Right cardiac atrium (tissue), 5 donors: ENCODE measurements around the gene CNTN4. TPM values are rescaled to one million over a fixed set of nuclear protein-coding genes. Genes with fewer than 3 reads are reported as not detected.
A peak's percentile ranks its signal among the peaks of the same experiment; 100 is the strongest.

ENCODE experiments used
- ATAC-seq, 2 donors: fragments of 200-7000 bp; cut with Tn5 transposase; one replicate each; pipeline versions ENCODE4 v1.8.0 to v1.9.1; 2020; ENCODE audit warnings: moderate library complexity in 2 of 2, mild to moderate bottlenecking in 1 of 2
- DNase-seq, 3 donors: peaks; one replicate each; pipeline ENCODE4 v3.0.0-alpha.2; 2020
- H3K27ac ChIP-seq: one replicate; pipeline ENCODE4 v1.5.1; 2013; ENCODE audit warnings: mild to moderate bottlenecking, low read length, control low read depth, moderate library complexity
- H3K27me3 ChIP-seq: one replicate; pipeline ENCODE4 v1.6.1; 2013; ENCODE audit not compliant: control insufficient read depth, insufficient read depth
- H3K4me1 ChIP-seq: one replicate; pipeline ENCODE4 v1.6.1; 2013; ENCODE audit warnings: low read length; ENCODE audit not compliant: control insufficient read depth, insufficient read depth
- H3K4me3 ChIP-seq: one replicate; pipeline ENCODE4 v1.5.1; 2013; ENCODE audit warnings: low read length, control low read depth
- H3K9me3 ChIP-seq: one replicate; pipeline ENCODE4 v1.6.1; 2013; ENCODE audit warnings: low read length; ENCODE audit not compliant: control insufficient read depth
- WGBS: extraction: QIAGEN DNeasy Blood & Tissue Kit; methylation state at CpG from one replicate; pipeline ENCODE4 v1.1.7; 2013; 5-methylcytosine and 5-hydroxymethylcytosine counted together
- intact Hi-C, 4 donors: fragments of 100-400 bp; cut with DNase I; formaldehyde crosslinking; loops; one replicate each; pipeline versions ENCODE4 v1.11.0 to v1.14.0; 2022 to 2023
- polyA plus RNA-seq: library from polyadenylated mRNA; stranded (reverse); fragments of 200-250 nt; gene quantifications from one replicate; pipeline ENCODE4 v1.2.3, GENCODE V29; 2013
- total RNA-seq, 4 donors: library from RNA; stranded (reverse); fragmentation: NEBNext Ultra II Directional; extraction: Animal tissue kit (Norgen Biotek cat#: 25700); gene quantifications; one replicate each; pipeline ENCODE4 v1.2.1, GENCODE V29; 2021
- donor health status: healthy with polysubstance abuse.
- donor health status: DM: no; HTN: yes; CAD: no.
- donor health status: DM: no; HTN: no; CAD: no.
- donor health status: DM: no; HTN: yes; CAD: no; lungs with severe emphysema.
- donor health status: DM: yes; HTN: yes; CAD: no.

CNTN4 gene
- total and polyA plus RNA-seq, 5 donors = 1.7 to 6.8 (median 2.8) TPM

DNA sequence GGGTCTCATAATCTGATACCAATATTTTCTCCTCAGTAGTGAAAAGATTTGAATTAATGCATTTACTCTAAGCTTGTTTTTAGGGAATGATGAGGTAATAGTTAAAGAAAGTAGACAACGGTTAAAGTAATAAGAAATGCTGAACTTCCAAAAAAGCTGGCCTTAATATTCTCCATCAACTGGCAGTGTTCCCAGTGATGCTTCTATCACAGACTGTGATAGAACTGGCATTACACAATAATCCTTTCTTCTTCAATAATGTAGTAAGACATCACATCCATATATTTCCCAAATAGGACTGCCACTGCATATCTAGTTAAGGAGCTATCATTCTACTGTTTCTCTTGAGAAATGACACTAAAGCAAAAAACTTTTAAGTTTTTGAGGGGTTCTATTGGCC, 822.8 kb downstream of the CNTN4 start:
- intact Hi-C loops = loop anchor here in 1 of 4 donors (5.0 kb wide), 1 partner anchor 654 kb away; no protein-coding TSS in a partner anchor
- H3K4me1 ChIP-seq = no peaks in the 10 kb centered on the region
- ATAC-seq (no peak), DNase-seq (no peak)
- H3K27ac ChIP-seq = no peak overlapping the region
- H3K9me3 ChIP-seq = no peaks in the 10 kb centered on the region
- no peaks in the 10 kb centered on the region for H3K27me3 ChIP-seq
- WGBS = 43% methylated on average over 1 of the region's 1 CpG
- H3K4me3 ChIP-seq = no peak overlapping the region

DNA sequence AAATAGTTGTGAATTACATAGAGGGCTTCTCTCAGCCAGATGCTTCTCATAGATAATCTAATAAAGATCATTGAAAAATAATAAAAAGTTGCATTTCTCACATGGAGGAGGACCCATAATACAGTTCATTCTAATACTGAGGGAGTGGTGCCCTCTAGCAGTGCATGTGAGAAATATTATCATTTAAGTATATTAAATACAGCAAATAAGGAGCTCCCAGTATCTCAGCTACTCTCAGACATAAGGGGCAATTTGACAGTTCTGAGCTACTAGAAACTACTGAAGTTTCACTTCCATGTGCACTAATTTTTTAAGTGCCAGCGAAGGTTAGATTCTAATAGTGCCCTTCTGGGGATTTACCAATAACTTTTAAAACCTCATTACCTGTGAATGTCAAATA, 823.2 kb downstream of the CNTN4 start:
- Histone ChIP-seq H3K4me1 (no peaks in the 10 kb centered on the region), H3K27me3 (no peaks in the 10 kb centered on the region), H3K9me3 (no peaks in the 10 kb centered on the region), H3K4me3 (no peak overlapping the region), H3K27ac (no peak overlapping the region)
- WGBS = 73% methylated on average over 1 of the region's 1 CpG
- DNase-seq (no peak), ATAC-seq (peak; percentile 59 to 63)
- intact Hi-C loops = loop anchor here in 1 of 4 donors (5.0 kb wide), 1 partner anchor 655 kb away; no protein-coding TSS in a partner anchor

DNA sequence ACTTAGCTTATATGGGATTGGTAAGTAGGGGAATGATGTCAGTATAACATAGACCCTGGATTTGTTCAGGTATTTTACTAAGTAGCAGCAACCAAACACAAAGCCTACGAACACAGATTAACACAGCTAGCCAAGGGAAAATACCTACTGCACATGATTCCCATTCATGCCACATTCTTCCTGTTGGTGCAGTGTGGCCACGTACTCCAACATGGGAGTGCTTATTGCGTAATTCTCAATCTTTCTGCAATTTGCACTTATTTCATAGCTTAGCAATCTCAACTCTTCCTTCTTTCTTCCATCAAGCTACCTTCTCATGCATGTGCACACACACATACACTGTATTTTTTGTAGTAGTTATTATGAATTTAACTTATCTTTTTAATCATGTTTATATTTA, 824.7 kb downstream of the CNTN4 start:
- H3K9me3 ChIP-seq = no peaks in the 10 kb centered on the region
- DNase-seq (no peak), ATAC-seq (no peak)
- 54% methylated on average over 3 of the region's 3 CpGs for WGBS
- H3K4me3 ChIP-seq = no peak overlapping the region
- no peak overlapping the region for H3K27ac ChIP-seq
- intact Hi-C loops = loop anchor here in 1 of 4 donors (5.0 kb wide), 1 partner anchor 656 kb away; no protein-coding TSS in a partner anchor
- H3K27me3 ChIP-seq = no peaks in the 10 kb centered on the region
- H3K4me1 ChIP-seq = no peaks in the 10 kb centered on the region

DNA sequence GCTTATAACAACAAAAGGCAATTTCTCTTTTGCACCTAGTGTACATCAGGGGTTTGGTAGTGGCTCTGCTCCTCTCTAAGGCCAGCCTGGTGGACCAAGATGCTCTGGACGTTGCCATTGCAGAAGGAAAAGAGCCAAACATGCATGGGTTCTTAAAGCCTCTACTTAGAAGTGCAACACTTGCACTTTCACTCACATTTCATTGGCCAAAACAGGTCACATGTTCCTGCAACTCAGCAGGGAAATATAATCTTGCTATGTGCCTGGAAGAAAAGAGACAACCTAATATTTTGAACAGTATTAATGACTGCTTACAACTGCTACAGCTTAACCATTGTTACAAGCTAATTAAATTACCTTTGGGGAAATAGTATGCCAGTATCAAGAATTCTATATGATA, 828.6 kb downstream of the CNTN4 start:
- Histone ChIP-seq H3K4me1 (no peaks in the 10 kb centered on the region), H3K27me3 (no peaks in the 10 kb centered on the region), H3K4me3 (no peak overlapping the region), H3K27ac (no peak overlapping the region), H3K9me3 (no peaks in the 10 kb centered on the region)
- intact Hi-C loops = no loop called here
- no peak for DNase-seq
- 56% methylated on average over 1 of the region's 1 CpG for WGBS
- no peak for ATAC-seq

DNA sequence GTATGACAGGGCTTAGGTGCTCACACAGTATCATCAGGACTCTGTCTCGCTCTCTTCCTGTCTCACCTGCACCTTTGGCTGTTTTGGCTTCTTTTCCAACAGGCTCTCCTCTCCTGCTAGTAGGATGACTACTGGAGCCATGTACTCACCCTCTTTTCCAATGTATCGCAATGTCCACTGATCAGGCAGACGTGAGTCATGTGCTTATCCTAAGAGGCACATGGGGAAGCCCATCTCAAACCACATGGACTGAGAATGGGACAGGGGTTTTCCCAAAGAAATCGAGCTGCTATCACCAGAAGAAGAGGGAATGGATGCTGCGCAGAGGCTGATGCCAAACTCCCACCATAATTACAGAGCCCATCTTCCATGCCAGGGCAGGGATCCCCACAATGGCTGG, 830.9 kb downstream of the CNTN4 start:
- Histone ChIP-seq H3K4me1 (no peaks in the 10 kb centered on the region), H3K27me3 (no peaks in the 10 kb centered on the region), H3K4me3 (no peak overlapping the region), H3K9me3 (no peaks in the 10 kb centered on the region), H3K27ac (no peak overlapping the region)
- DNase-seq (no peak), ATAC-seq (no peak)
- WGBS = 78% methylated on average over 5 of the region's 5 CpGs
- intact Hi-C loops = no loop called here

DNA sequence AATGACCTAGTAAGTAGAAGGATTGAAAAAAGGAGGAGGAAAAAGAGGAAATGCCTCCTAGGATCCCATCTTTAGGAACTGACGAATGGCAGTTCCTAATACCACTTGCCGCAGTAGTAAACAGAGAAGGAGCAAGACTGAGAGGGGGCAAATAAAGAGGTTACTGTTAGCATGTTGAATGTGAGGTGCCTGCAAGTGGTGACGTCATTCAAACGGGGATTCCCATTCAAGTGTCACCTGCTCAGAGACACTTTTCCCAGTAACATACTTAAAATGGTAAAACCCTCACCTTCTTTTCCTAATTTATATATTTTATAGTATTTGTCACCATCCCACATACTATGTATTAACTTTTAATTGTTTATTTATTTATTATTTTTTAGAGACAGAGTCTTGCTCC, 832.6 kb downstream of the CNTN4 start:
- no peak for DNase-seq
- H3K4me3 ChIP-seq = no peak overlapping the region
- no peaks in the 10 kb centered on the region for H3K27me3 ChIP-seq
- H3K9me3 ChIP-seq = no peaks in the 10 kb centered on the region
- H3K27ac ChIP-seq = no peak overlapping the region
- no peak for ATAC-seq
- WGBS = 90% methylated on average over 4 of the region's 4 CpGs
- no peaks in the 10 kb centered on the region for H3K4me1 ChIP-seq
- intact Hi-C loops = no loop called here

DNA sequence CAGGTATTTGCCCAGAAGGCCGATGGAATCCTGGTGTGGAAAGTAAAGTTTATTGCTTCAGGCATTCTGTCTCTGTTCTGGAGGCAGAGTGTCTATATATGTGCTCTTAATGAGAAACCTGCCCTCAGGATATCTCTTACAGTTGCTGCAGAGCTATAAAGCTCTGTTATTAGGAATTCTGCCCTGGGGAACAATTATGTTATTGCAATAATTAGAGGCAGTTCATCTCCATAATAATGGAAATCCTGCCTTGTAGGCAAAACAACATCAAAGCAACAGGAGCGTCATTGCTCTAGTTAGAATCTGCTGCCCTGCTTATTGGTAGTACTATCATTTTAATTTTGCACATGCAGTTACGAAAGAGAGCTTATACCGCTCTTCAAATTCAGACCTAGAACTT, 835.9 kb downstream of the CNTN4 start:
- no peaks in the 10 kb centered on the region for H3K27me3 ChIP-seq
- 95% methylated on average over 4 of the region's 4 CpGs for WGBS
- intact Hi-C loops = no loop called here

DNA sequence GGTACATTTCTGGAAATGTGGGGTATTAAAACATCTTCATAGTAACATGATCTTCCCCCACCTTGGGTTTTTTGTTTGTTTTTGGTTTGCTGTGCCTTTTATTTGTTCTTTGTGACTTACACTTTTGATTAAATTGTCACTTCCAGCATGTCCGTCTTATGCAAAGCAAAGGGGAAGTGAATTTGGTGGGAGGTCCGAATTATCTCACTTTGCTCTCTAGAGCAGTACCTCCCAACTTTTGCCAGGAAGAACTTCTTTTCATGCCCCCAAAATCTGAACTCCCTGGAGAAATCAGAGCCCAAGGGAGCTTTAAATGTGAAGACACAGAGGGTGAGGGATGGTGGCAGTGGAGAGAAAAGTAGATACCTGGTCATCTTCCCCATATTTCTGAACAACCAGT, 838.4 kb downstream of the CNTN4 start:
- H3K9me3 ChIP-seq = no peaks in the 10 kb centered on the region
- H3K4me1 ChIP-seq = no peaks in the 10 kb centered on the region
- WGBS = 67% methylated on average over 2 of the region's 2 CpGs
- no peak for ATAC-seq
- H3K4me3 ChIP-seq = no peak overlapping the region
- intact Hi-C loops = no loop called here
- no peak overlapping the region for H3K27ac ChIP-seq
- no peak for DNase-seq
- no peaks in the 10 kb centered on the region for H3K27me3 ChIP-seq

More for the DNA sequence above, 835.9 kb downstream of the CNTN4 start:
- Histone ChIP-seq H3K9me3 (no peaks in the 10 kb centered on the region), H3K4me3 (no peak overlapping the region), H3K27ac (no peak overlapping the region), H3K4me1 (no peaks in the 10 kb centered on the region)
- DNase-seq (no peak), ATAC-seq (no peak)

DNA sequence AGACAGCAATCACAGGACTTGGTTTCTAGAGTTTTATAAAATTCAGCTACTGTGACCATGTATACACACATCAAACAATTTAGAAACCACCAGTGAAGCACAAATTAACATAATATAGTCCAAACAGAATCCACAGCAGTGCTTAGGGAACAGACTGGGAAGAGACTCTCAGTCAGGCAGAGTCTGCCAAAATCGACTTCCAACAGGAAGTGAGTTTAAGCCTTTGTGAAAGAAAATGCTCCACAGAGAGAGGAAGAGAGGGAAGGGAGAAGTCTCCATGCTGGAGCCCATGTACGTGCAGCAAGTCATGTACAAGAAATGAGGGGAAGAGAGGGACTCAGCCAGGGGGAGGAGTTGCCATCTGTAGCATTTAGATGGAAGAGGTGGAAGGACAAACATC, 838.9 kb downstream of the CNTN4 start:
- H3K27ac ChIP-seq = no peak overlapping the region
- no peaks in the 10 kb centered on the region for H3K9me3 ChIP-seq
- 25% methylated on average over 2 of the region's 2 CpGs for WGBS
- no peak overlapping the region for H3K4me3 ChIP-seq
- intact Hi-C loops = no loop called here
- peak; percentile 70 to 78 for ATAC-seq
- H3K27me3 ChIP-seq = no peaks in the 10 kb centered on the region
- no peaks in the 10 kb centered on the region for H3K4me1 ChIP-seq
- peak in 1 of 3 donors; percentile 17 for DNase-seq

DNA sequence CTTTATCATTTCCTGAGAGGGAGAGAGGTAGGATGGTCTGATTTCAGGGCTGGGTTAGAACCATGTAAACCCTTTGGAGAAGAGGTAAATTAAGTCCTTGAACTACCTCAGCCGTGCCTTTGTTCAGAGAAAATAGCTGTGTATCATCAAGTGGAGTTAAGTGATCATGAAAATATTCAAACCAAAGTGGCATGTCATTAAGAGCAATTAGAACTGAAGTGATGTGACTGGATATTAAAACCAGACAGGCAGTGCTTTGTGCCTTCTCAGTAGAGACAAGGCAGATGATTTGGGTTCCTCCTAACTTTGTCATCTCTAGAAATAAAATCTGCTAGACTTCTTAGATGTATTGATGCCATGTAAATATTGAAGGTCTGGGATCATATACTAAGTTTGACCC, 840.0 kb downstream of the CNTN4 start:
- Histone ChIP-seq H3K4me1 (no peaks in the 10 kb centered on the region), H3K27ac (no peak overlapping the region), H3K4me3 (no peak overlapping the region), H3K9me3 (no peaks in the 10 kb centered on the region), H3K27me3 (no peaks in the 10 kb centered on the region)
- DNase-seq = no peak
- WGBS = 60% methylated on average over 1 of the region's 1 CpG
- no peak for ATAC-seq
- intact Hi-C loops = no loop called here

DNA sequence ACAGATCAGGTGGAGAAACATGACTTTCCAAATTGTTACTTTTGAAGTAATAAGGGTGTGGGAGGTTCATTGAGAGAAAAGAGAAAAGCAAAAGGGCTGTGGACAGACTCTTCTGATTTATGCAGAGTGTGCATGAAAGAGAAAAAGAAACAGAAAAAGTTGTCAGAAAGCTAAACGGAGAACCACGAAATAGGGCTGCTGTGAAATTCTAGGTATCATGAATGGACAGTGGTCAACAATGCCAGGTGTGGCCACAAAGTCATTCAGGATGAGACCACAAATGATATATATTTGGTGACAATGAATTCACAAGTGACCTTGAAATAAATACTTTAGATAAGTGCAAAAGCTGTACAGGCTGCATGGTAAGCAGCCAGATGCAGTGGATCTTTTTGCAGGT, 841.4 kb downstream of the CNTN4 start:
- intact Hi-C loops = no loop called here
- Histone ChIP-seq H3K27me3 (no peaks in the 10 kb centered on the region), H3K27ac (no peak overlapping the region), H3K9me3 (no peaks in the 10 kb centered on the region), H3K4me3 (no peak overlapping the region), H3K4me1 (no peaks in the 10 kb centered on the region)
- ATAC-seq = no peak
- 92% methylated on average over 2 of the region's 2 CpGs for WGBS
- no peak for DNase-seq

DNA sequence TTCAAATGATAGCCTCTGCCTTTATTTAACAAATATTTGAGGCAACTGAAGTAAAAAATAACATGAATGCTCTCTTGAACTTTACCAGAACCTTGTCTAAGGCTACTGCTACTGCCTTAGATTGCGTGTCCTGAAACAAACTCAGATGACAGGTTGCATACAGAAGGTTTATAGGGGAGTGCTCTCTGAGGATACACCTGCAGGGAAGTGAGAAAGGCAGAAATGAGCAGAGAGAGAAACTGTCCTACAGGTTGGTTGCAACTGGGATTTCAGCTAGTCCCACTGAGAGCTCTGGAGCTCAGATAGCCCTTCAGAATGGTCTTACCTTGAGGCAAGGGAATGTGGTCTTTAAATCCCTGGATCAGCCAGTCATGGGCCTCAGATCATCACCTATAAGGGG, 846.0 kb downstream of the CNTN4 start:
- DNase-seq (no peak), ATAC-seq (no peak)
- H3K27me3 ChIP-seq = no peaks in the 10 kb centered on the region
- no peak overlapping the region for H3K4me3 ChIP-seq
- H3K4me1 ChIP-seq = no peaks in the 10 kb centered on the region
- 91% methylated on average over 1 of the region's 1 CpG for WGBS
- intact Hi-C loops = no loop called here
- H3K9me3 ChIP-seq = no peaks in the 10 kb centered on the region
- no peak overlapping the region for H3K27ac ChIP-seq
